ENCODE data around the gene CHMP4A.

GRCh38 chr14:24256960-24257359 is 43.7 kb upstream of the CHMP4A start:
- TF ChIP-seq ZNF274 (IDR thresholded peaks at IDR 0.05; ENCODE audit: borderline replicate concordance, low read depth, low read length): no peak
- no peak for TF ChIP-seq CTCF (IDR thresholded peaks at IDR 0.05 in 2 of 3, conservative IDR thresholded peaks at IDR 0.05 in 1 of 3; ENCODE audit: insufficient read depth in 2 of 3, low read depth in 1 of 3, low read length in 3 of 3)
- TF ChIP-seq ZKSCAN1 (IDR thresholded peaks at IDR 0.05; ENCODE audit: low read depth, low read length): no peak
- no peak for TF ChIP-seq RAD51 (IDR thresholded peaks at IDR 0.05; ENCODE audit: borderline replicate concordance, low read depth)
- no peak for TF ChIP-seq MECOM (CRISPR knock-in tag; IDR thresholded peaks at IDR 0.05)

Data from K562 (cell line).